ENCODE measurements around the gene ALDH1B1.

Gene ALDH1B1

GRCh38 chr9:38439291-38439915 is 46.9 kb downstream of the ALDH1B1 start:
- DNase-seq, result no peak
- H3K4me3 ChIP-seq (ENCODE audit: low read depth, low read length), result no peak overlapping the region
- no peaks in the 10 kb centered on the region for H3K27me3 ChIP-seq (ENCODE audit: insufficient read depth, low read depth, severe bottlenecking)
- H3K36me3 ChIP-seq, result no peaks in the 10 kb centered on the region
- no peaks in the 10 kb centered on the region for H3K9me3 ChIP-seq (ENCODE audit: severe bottlenecking)
- TF ChIP-seq CTCF (IDR thresholded peaks at IDR 0.05; ENCODE audit: low read depth, low read length), result no peak
- H3K27ac ChIP-seq, result no peak overlapping the region

GRCh38 chr9:38439916-38440301 is 47.4 kb downstream of the ALDH1B1 start:
- Histone ChIP-seq H3K27me3 (ENCODE audit: insufficient read depth, low read depth, severe bottlenecking) (no peaks in the 10 kb centered on the region), H3K27ac (no peak overlapping the region), H3K9me3 (ENCODE audit: severe bottlenecking) (no peaks in the 10 kb centered on the region), H3K36me3 (no peaks in the 10 kb centered on the region), H3K4me3 (ENCODE audit: low read depth, low read length) (no peak overlapping the region)
- no peak for TF ChIP-seq CTCF (IDR thresholded peaks at IDR 0.05; ENCODE audit: low read depth, low read length)
- DNase-seq, result no peak

- H3K27me3 ChIP-seq (ENCODE audit: insufficient read depth, low read depth, severe bottlenecking), result no peaks in the 10 kb centered on the region
These were observed 48.0 kb downstream of the ALDH1B1 start for GRCh38 chr9:38440516-38440915.

GRCh38 chr9:38441347-38442085 is 49.0 kb downstream of the ALDH1B1 start:
- no peaks in the 10 kb centered on the region for H3K36me3 ChIP-seq
- DNase-seq, result no peak
- H3K4me3 ChIP-seq (ENCODE audit: low read depth, low read length), result no peak overlapping the region
- no peaks in the 10 kb centered on the region for H3K27me3 ChIP-seq (ENCODE audit: insufficient read depth, low read depth, severe bottlenecking)
- H3K27ac ChIP-seq, result no peak overlapping the region
- no peaks in the 10 kb centered on the region for H3K9me3 ChIP-seq (ENCODE audit: severe bottlenecking)
- TF ChIP-seq CTCF (IDR thresholded peaks at IDR 0.05; ENCODE audit: low read depth, low read length), result no peak

More at GRCh38 chr9:38440516-38440915, 48.0 kb downstream of the ALDH1B1 start:
- no peak overlapping the region for H3K4me3 ChIP-seq (ENCODE audit: low read depth, low read length)
- H3K9me3 ChIP-seq (ENCODE audit: severe bottlenecking), result no peaks in the 10 kb centered on the region
- no peak for DNase-seq
- no peak for TF ChIP-seq CTCF (IDR thresholded peaks at IDR 0.05; ENCODE audit: low read depth, low read length)
- H3K36me3 ChIP-seq, result no peaks in the 10 kb centered on the region
- H3K27ac ChIP-seq, result no peak overlapping the region

GRCh38 chr9:38442473-38443096 is 50.1 kb downstream of the ALDH1B1 start:
- DNase-seq, result no peak
- H3K9me3 ChIP-seq (ENCODE audit: severe bottlenecking), result no peaks in the 10 kb centered on the region
- H3K36me3 ChIP-seq, result no peaks in the 10 kb centered on the region
- no peak for TF ChIP-seq CTCF (IDR thresholded peaks at IDR 0.05; ENCODE audit: low read depth, low read length)
- no peak overlapping the region for H3K27ac ChIP-seq
- H3K27me3 ChIP-seq (ENCODE audit: insufficient read depth, low read depth, severe bottlenecking), result no peaks in the 10 kb centered on the region
- no peak overlapping the region for H3K4me3 ChIP-seq (ENCODE audit: low read depth, low read length)
